Endothelial cell of umbilical vein (primary cell): ENCODE data around the gene LINC01488. TPM values are rescaled to one million over a fixed set of nuclear protein-coding genes. Genes with fewer than 3 reads are reported as not detected.

Source experiments
- BruUV-seq: library from RNA; stranded (reverse); fragments of 400-500 nt; replicated peaks from 2 replicates; lab custom pipeline; 2021; lab: Mats Ljungman, UMichigan
- CTCF ChIA-PET: fragments of 300-600, 350-600 bp; sonication (Branson Sonifier 250); formaldehyde crosslinking; loops from one replicate; lab custom pipeline; 2021; ENCODE audit warnings: antibody characterized with exemption, inconsistent platforms; lab: Charles Lee
- POLR2A ChIA-PET: fragments of 300-600, 350-600 bp; sonication (Branson Sonifier 250); formaldehyde crosslinking; loops from one replicate; lab custom pipeline; 2021; ENCODE audit warnings: antibody characterized with exemption, inconsistent platforms; lab: Charles Lee
- DNase-seq: peaks from one replicate; pipeline ENCODE4 v3.0.0-alpha.2; 2011; ENCODE audit warnings: low read depth, low spot score
- FAIRE-seq: peaks from 2 replicates; lab custom pipeline; 2011; peaks lifted over from hg19 to GRCh38; lab: Jason Lieb, UNC
- H2AFZ ChIP-seq: 2 replicates; pipeline ENCODE4 v1.6.0; 2012; ENCODE audit warnings: low read depth, low read length, control low read depth, inconsistent platforms
- H3K27ac ChIP-seq: 2 replicates; pipeline ENCODE4 v1.5.1; 2011; ENCODE audit warnings: low read depth, mild to moderate bottlenecking, control low read depth, low read length, moderate library complexity; ENCODE audit not compliant: insufficient read depth
- H3K27me3 ChIP-seq, 2 experiments: 2 replicates each; pipeline versions ENCODE4 v1.6.0 to v1.6.1; 2011; ENCODE audit warnings: low read length in 2 of 2, mixed read lengths in 1 of 2; ENCODE audit not compliant: control insufficient read depth in 2 of 2, insufficient read depth in 2 of 2
- H3K36me3 ChIP-seq, 2 experiments: 2 replicates in 1 of 2; 3 replicates in 1 of 2; pipeline ENCODE4 v1.5.1; 2011; ENCODE audit warnings: low read length in 2 of 2, mild to moderate bottlenecking in 1 of 2, moderate library complexity in 1 of 2; ENCODE audit not compliant: control insufficient read depth in 2 of 2, insufficient read depth in 2 of 2; ENCODE audit errors: extremely low read depth in 1 of 2
- H3K4me1 ChIP-seq: 3 replicates; pipeline ENCODE4 v1.5.1; 2011; ENCODE audit warnings: mild to moderate bottlenecking, low read length; ENCODE audit not compliant: control insufficient read depth, insufficient read depth; ENCODE audit errors: extremely low read depth
- H3K4me2 ChIP-seq: 2 replicates; pipeline ENCODE4 v1.6.1; 2011; ENCODE audit warnings: low read length, control low read depth, mixed read lengths; ENCODE audit not compliant: insufficient read depth
- H3K4me3 ChIP-seq, 3 experiments: fragments of 200-600 bp in 1 of 3; sonication (generic), shearing (Covaris generic) in 1 of 3; replicated peaks in 1 of 3; 2 replicates each; pipeline ENCODE4 v1.5.1; 2011 to 2016; ENCODE audit warnings: control low read depth in 3 of 3, low read length in 3 of 3, mild to moderate bottlenecking in 2 of 3, inconsistent platforms in 1 of 3, low read depth in 1 of 3, moderate library complexity in 1 of 3; ENCODE audit not compliant: insufficient read depth in 1 of 3
- H3K79me2 ChIP-seq: 2 replicates; pipeline ENCODE4 v1.6.0; 2012; ENCODE audit warnings: low read length, inconsistent platforms; ENCODE audit not compliant: control insufficient read depth, insufficient read depth
- H3K9ac ChIP-seq: replicated peaks from 2 replicates; pipeline ENCODE3; 2011; ENCODE audit warnings: low read length, control low read depth; ENCODE audit not compliant: insufficient read depth; ENCODE audit errors: extremely low read depth
- H3K9me1 ChIP-seq: replicated peaks from 3 replicates; pipeline ENCODE4 v1.6.0; 2011; ENCODE audit warnings: mild to moderate bottlenecking, low read length; ENCODE audit not compliant: control insufficient read depth, insufficient read depth; ENCODE audit errors: extremely low read depth
- H3K9me3 ChIP-seq: replicated peaks from 2 replicates; pipeline ENCODE4 v1.5.1; 2012; ENCODE audit warnings: low read length, inconsistent platforms; ENCODE audit not compliant: control insufficient read depth, insufficient read depth
- H4K20me1 ChIP-seq: replicated peaks from 2 replicates; pipeline ENCODE3; 2011; ENCODE audit warnings: mild to moderate bottlenecking, low read length; ENCODE audit not compliant: control insufficient read depth, insufficient read depth; ENCODE audit errors: extremely low read depth
- MYC ChIP-seq: IDR thresholded peaks from one replicate; pipeline ENCODE4 v1.6.1; 2011; ENCODE audit warnings: mild to moderate bottlenecking, low read depth, low read length
- dilution Hi-C: fragments of 300-500 bp; cut with MboI; formaldehyde crosslinking; loops from one replicate; pipeline ENCODE4 v1.15.0; 2019; ENCODE audit warnings: low sequenced_read_pairs; ENCODE audit not compliant: extremely low pct_ligation_motif_present
- intact Hi-C: fragments of 100-400 bp; cut with micrococcal nuclease; formaldehyde crosslinking; loops from one replicate; pipeline ENCODE4 v1.10.0; 2022
- polyA plus RNA-seq, 4 experiments: library from polyadenylated mRNA; depleted of rRNA in 3 of 4; stranded (reverse) in 3 of 4; unstranded in 1 of 4; fragments of >200 nt; gene quantifications; 2 replicates each; pipeline versions ENCODE4 v1.2.1 to v1.2.3, GENCODE V29; 2011 to 2012; ENCODE audit warnings: missing spikeins in 1 of 4
- total RNA-seq: library from RNA; stranded (reverse); gene quantifications from 2 replicates; pipeline ENCODE4 v1.2.3, GENCODE V29; 2021
- TF ChIP-seq, protein P1 (sequence below), 2 donors: IDR thresholded peaks; 1 replicate in 1 of 2; 2 replicates in 1 of 2; pipeline ENCODE4 v1.5.1; 2011; ENCODE audit warnings: low read length in 2 of 2, mild to moderate bottlenecking in 2 of 2, moderate library complexity in 2 of 2, control low read depth in 1 of 2, inconsistent platforms in 1 of 2, low read depth in 1 of 2; ENCODE audit not compliant: insufficient read depth in 1 of 2; ENCODE audit errors: extremely low read depth in 1 of 2

The LINC01488 gene
- total and polyA plus RNA-seq, 2 donors (not counting 3 experiments of a cell fraction or from before 2014, with no cell fraction given): not detected

DNA sequence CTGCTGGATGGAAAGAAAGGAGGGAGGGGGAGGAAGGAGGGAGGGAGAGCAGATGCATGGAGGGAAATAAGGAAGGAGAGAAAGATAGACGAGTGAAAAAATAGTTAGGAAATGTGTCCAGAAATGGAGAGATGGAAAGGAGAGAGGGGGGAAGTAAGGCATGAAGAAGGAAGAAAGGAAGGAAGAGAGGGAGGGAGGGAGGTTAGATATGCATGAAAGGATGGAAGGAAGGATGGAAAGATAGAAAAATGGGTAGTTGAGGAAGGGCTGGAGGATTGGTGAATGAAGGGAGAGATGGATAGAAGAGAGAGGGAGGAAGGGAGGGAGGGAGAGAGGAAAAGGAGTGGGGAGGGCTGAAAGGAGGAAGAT is 19.6 kb downstream of the LINC01488 start:
- FAIRE-seq: no peak
- peaks cover 12% of the 10 kb centered on the region for H3K4me1 ChIP-seq
- no peaks in the 10 kb centered on the region for H3K79me2 ChIP-seq
- no peaks in the 10 kb centered on the region for H3K9me3 ChIP-seq
- ChIA-PET CTCF (no interaction called here), POLR2A (no interaction called here)
- DNase-seq: no peak
- no peaks in the 10 kb centered on the region for H3K9me1 ChIP-seq
- H3K27ac ChIP-seq: no peak overlapping the region
- dilution Hi-C loops: no loop called here
- BruUV-seq: no TSS peak
- no peaks in the 10 kb centered on the region for H4K20me1 ChIP-seq
- TF ChIP-seq, protein P1, sequence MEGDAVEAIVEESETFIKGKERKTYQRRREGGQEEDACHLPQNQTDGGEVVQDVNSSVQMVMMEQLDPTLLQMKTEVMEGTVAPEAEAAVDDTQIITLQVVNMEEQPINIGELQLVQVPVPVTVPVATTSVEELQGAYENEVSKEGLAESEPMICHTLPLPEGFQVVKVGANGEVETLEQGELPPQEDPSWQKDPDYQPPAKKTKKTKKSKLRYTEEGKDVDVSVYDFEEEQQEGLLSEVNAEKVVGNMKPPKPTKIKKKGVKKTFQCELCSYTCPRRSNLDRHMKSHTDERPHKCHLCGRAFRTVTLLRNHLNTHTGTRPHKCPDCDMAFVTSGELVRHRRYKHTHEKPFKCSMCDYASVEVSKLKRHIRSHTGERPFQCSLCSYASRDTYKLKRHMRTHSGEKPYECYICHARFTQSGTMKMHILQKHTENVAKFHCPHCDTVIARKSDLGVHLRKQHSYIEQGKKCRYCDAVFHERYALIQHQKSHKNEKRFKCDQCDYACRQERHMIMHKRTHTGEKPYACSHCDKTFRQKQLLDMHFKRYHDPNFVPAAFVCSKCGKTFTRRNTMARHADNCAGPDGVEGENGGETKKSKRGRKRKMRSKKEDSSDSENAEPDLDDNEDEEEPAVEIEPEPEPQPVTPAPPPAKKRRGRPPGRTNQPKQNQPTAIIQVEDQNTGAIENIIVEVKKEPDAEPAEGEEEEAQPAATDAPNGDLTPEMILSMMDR (IDR thresholded peaks at IDR 0.05; ENCODE audit: extremely low read depth in 1 of 2, insufficient read depth in 1 of 2, low read depth in 1 of 2, low read length in 2 of 2): no peak
- H3K36me3 ChIP-seq: no peaks in the 10 kb centered on the region
- no peak overlapping the region for H2AFZ ChIP-seq
- H3K9ac ChIP-seq: no peak overlapping the region
- intact Hi-C loops: no loop called here
- no peak overlapping the region for H3K4me3 ChIP-seq
- H3K4me2 ChIP-seq: no peak overlapping the region
- no peaks in the 10 kb centered on the region for H3K27me3 ChIP-seq

DNA sequence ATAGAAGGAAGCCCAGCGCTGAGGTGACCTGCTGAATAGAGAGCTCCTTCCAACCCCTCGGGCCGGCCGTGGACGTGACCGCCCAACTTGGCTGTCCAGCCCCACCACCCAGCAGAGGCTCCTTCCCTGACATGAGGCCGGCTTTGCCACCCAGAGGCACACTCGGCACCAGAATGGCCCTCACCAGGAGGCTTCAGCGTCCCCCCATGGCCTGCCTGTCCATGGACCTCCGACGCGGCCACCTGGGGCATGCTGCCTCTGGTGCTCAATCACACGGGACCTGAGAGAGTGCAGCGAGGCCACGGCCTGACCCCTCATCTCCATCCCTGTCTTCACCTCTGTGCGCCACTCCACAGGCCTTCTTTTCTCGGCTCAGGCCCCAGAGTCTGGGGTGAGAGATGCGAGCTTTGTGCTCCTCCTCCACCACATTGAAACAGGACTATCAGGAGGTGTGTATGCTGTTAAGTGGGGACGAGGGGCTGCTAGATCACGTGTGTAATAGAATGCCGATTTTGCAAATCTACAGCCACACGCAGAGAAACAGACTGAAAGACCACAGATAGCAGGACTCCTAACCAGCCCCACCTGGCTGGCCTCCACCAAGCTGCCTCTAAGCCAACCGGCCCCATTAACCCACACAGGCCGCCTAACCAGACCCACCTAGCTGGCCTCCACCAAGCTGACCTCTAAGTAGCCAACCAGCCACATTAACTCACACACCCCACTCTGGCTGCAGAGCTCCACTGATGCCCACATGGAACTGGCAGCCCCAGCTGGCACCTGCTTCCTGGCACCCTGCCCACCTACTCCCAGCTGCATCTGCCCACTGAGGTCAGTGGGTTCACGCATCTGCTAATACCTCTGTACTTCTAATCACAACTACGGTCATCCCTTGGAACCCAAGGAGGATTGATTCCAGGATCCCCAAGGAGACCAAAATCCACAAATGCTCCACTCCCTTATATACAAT is 20.7 kb downstream of the LINC01488 start:
- Histone ChIP-seq H3K79me2 (no peaks in the 10 kb centered on the region), H4K20me1 (no peaks in the 10 kb centered on the region), H3K9ac (no peak overlapping the region), H3K27ac (no peak overlapping the region), H3K4me3 (no peak overlapping the region), H3K9me3 (no peaks in the 10 kb centered on the region), H3K4me1 (peaks cover 4% of the 10 kb centered on the region), H2AFZ (no peak overlapping the region), H3K4me2 (no peak overlapping the region), H3K9me1 (no peaks in the 10 kb centered on the region), H3K36me3 (no peaks in the 10 kb centered on the region), H3K27me3 (no peaks in the 10 kb centered on the region)
- ChIA-PET CTCF (no interaction called here), POLR2A (no interaction called here)
- dilution Hi-C loops (no loop called here), intact Hi-C loops (no loop called here)
- no peak for FAIRE-seq
- DNase-seq: no peak
- BruUV-seq: no TSS peak
- TF ChIP-seq MYC: no peak
